Trophoblast cell (in vitro differentiated cells and primary cell): Measurements from ENCODE around the gene RBM23.

Experiments used
- DNase-seq, 2 donors: peaks; one replicate each; pipeline ENCODE4 v3.0.0-alpha.2; 2016
- H2AFZ ChIP-seq: 2 replicates; pipeline ENCODE4 v1.6.1; 2013; ENCODE audit warnings: low read length, moderate library complexity, mild to moderate bottlenecking; ENCODE audit not compliant: insufficient read depth, poor library complexity
- H2AK5ac ChIP-seq: 2 replicates; pipeline ENCODE4 v1.6.1; 2013; ENCODE audit warnings: mild to moderate bottlenecking, low read length
- H2BK120ac ChIP-seq: 2 replicates; pipeline ENCODE4 v1.6.1; 2013; ENCODE audit warnings: low read length, mild to moderate bottlenecking, moderate library complexity; ENCODE audit not compliant: insufficient read depth, poor library complexity
- H2BK12ac ChIP-seq: 2 replicates; pipeline ENCODE4 v1.6.1; 2013; ENCODE audit warnings: mild to moderate bottlenecking, low read length, moderate library complexity
- H2BK5ac ChIP-seq: 2 replicates; pipeline ENCODE4 v1.6.1; 2013; ENCODE audit warnings: low read length, low read depth, moderate library complexity, mild to moderate bottlenecking; ENCODE audit not compliant: poor library complexity
- H3K14ac ChIP-seq: 2 replicates; pipeline ENCODE4 v1.6.1; 2013; ENCODE audit warnings: mild to moderate bottlenecking, low read length
- H3K18ac ChIP-seq: 2 replicates; pipeline ENCODE4 v1.6.1; 2013; ENCODE audit warnings: mild to moderate bottlenecking, low read length
- H3K23ac ChIP-seq: 2 replicates; pipeline ENCODE4 v1.6.1; 2013; ENCODE audit warnings: low read length
- H3K27ac ChIP-seq: 2 replicates; pipeline ENCODE4 v1.5.1; 2013; ENCODE audit warnings: low read depth, mild to moderate bottlenecking, inconsistent platforms, low read length, moderate library complexity
- H3K27me3 ChIP-seq: 2 replicates; pipeline ENCODE4 v1.6.1; 2013; ENCODE audit warnings: inconsistent platforms, mild to moderate bottlenecking, low read length, moderate library complexity; ENCODE audit not compliant: insufficient read depth
- H3K36me3 ChIP-seq, 2 experiments: 1 replicate in 1 of 2; 2 replicates in 1 of 2; pipeline ENCODE4 v1.6.1; 2013; ENCODE audit warnings: low read length in 2 of 2, mild to moderate bottlenecking in 2 of 2, moderate library complexity in 1 of 2; ENCODE audit not compliant: insufficient read depth in 2 of 2, control insufficient read depth in 1 of 2
- H3K4ac ChIP-seq: 2 replicates; pipeline ENCODE4 v1.6.1; 2013; ENCODE audit warnings: low read depth, mild to moderate bottlenecking, low read length, moderate library complexity
- H3K4me1 ChIP-seq, 2 experiments: 1 replicate in 1 of 2; 2 replicates in 1 of 2; pipeline ENCODE4 v1.6.1; 2013; ENCODE audit warnings: low read length in 2 of 2, mild to moderate bottlenecking in 2 of 2, moderate library complexity in 1 of 2; ENCODE audit not compliant: insufficient read depth in 2 of 2, control insufficient read depth in 1 of 2
- H3K4me2 ChIP-seq: 2 replicates; pipeline ENCODE4 v1.6.1; 2013; ENCODE audit warnings: inconsistent platforms, mild to moderate bottlenecking, low read length, moderate library complexity
- H3K4me3 ChIP-seq: 2 replicates; pipeline ENCODE4 v1.5.1; 2013; ENCODE audit warnings: mild to moderate bottlenecking, low read depth, low read length, inconsistent platforms
- H3K79me1 ChIP-seq: one replicate; pipeline ENCODE4 v1.6.1; 2013; ENCODE audit warnings: low read length
- H3K79me2 ChIP-seq: 2 replicates; pipeline ENCODE4 v1.6.1; 2013; ENCODE audit warnings: low read length, mild to moderate bottlenecking; ENCODE audit not compliant: control insufficient read depth, insufficient read depth, poor library complexity
- H3K9ac ChIP-seq: 2 replicates; pipeline ENCODE4 v1.6.1; 2013; ENCODE audit warnings: mild to moderate bottlenecking, low read length
- H3K9me3 ChIP-seq: 2 replicates; pipeline ENCODE4 v1.6.1; 2013; ENCODE audit warnings: low read depth, mild to moderate bottlenecking, control low read depth, inconsistent platforms, low read length; ENCODE audit not compliant: insufficient read depth
- H4K12ac ChIP-seq: 2 replicates; pipeline ENCODE4 v1.6.1; 2013; ENCODE audit warnings: low read depth, mild to moderate bottlenecking, low read length, moderate library complexity
- H4K8ac ChIP-seq: 2 replicates; pipeline ENCODE4 v1.6.1; 2013; ENCODE audit warnings: low read depth, mild to moderate bottlenecking, low read length, moderate library complexity
- H4K91ac ChIP-seq: one replicate; pipeline ENCODE4 v1.6.1; 2013; ENCODE audit warnings: low read depth, mild to moderate bottlenecking, low read length, moderate library complexity
- WGBS: extraction: QIAGEN DNeasy Blood & Tissue Kit; methylation state at CpG from one replicate; pipeline ENCODE4 v1.1.7; 2013; ENCODE audit warnings: missing lambda C conversion rate; ENCODE audit not compliant: insufficient read length, insufficient coverage; ENCODE audit errors: extremely low coverage; 5-methylcytosine and 5-hydroxymethylcytosine counted together

Gene RBM23

GRCh38 chr14:22878271-22879246 is 40.4 kb downstream of the RBM23 start:
- WGBS = no CpG with 5 or more reads among the region's 8 CpGs
- H2BK120ac ChIP-seq = no peak overlapping the region
- no peak overlapping the region for H3K23ac ChIP-seq
- H2AFZ ChIP-seq = no peak overlapping the region
- no peak overlapping the region for H3K27ac ChIP-seq
- H2BK5ac ChIP-seq = no peak overlapping the region
- no peak overlapping the region for H2AK5ac ChIP-seq
- no peaks in the 10 kb centered on the region for H3K27me3 ChIP-seq
- H3K36me3 ChIP-seq = peaks cover 40 to 52% of the 10 kb centered on the region in 2 experiments
- no peak overlapping the region for H3K4ac ChIP-seq
- H3K9me3 ChIP-seq = peaks cover 4% of the 10 kb centered on the region
- no peak overlapping the region for H3K18ac ChIP-seq
- H4K12ac ChIP-seq = no peak overlapping the region
- no peak overlapping the region for H2BK12ac ChIP-seq
- no peak overlapping the region for H3K14ac ChIP-seq
- no peak overlapping the region for H3K4me3 ChIP-seq
- H3K79me2 ChIP-seq = no peaks in the 10 kb centered on the region
- H3K9ac ChIP-seq = no peak overlapping the region
- H4K91ac ChIP-seq = no peak overlapping the region
- H4K8ac ChIP-seq = no peak overlapping the region
- peak; percentile 88 to 90 for DNase-seq
- H3K4me2 ChIP-seq = no peak overlapping the region
- H3K4me1 ChIP-seq = peaks cover 7 to 13% of the 10 kb centered on the region in 2 experiments
- H3K79me1 ChIP-seq = peaks cover 5% of the 10 kb centered on the region

GRCh38 chr14:22877000-22877501 is 41.9 kb downstream of the RBM23 start:
- Histone ChIP-seq H3K36me3 (peaks cover 42 to 52% of the 10 kb centered on the region in 2 experiments), H3K4ac (no peak overlapping the region), H4K8ac (no peak overlapping the region), H4K12ac (no peak overlapping the region), H3K9me3 (peaks cover 4% of the 10 kb centered on the region), H3K79me2 (peaks cover 3% of the 10 kb centered on the region), H3K9ac (no peak overlapping the region), H2AK5ac (no peak overlapping the region), H3K4me2 (no peak overlapping the region), H3K18ac (no peak overlapping the region), H3K14ac (no peak overlapping the region), H3K23ac (no peak overlapping the region), H2AFZ (no peak overlapping the region), H4K91ac (no peak overlapping the region), H3K4me3 (no peak overlapping the region), H2BK120ac (no peak overlapping the region), H2BK12ac (no peak overlapping the region), H2BK5ac (no peak overlapping the region), H3K27me3 (no peaks in the 10 kb centered on the region), H3K79me1 (peaks cover 4% of the 10 kb centered on the region), H3K4me1 (peaks cover 4 to 5% of the 10 kb centered on the region in 2 experiments), H3K27ac (no peak overlapping the region)
- WGBS = no CpG with 5 or more reads among the region's 22 CpGs
- DNase-seq = no peak

GRCh38 chr14:22875748-22876319 is 43.1 kb downstream of the RBM23 start:
- peaks cover 11% of the 10 kb centered on the region for H3K79me1 ChIP-seq
- no peak overlapping the region for H2BK120ac ChIP-seq
- no peak overlapping the region for H3K14ac ChIP-seq
- H3K4me2 ChIP-seq = no peak overlapping the region
- H3K27me3 ChIP-seq = no peaks in the 10 kb centered on the region
- H3K27ac ChIP-seq = no peak overlapping the region
- H3K36me3 ChIP-seq = peaks cover 42 to 52% of the 10 kb centered on the region in 2 experiments
- peaks cover 4% of the 10 kb centered on the region for H3K9me3 ChIP-seq
- no peak overlapping the region for H3K4ac ChIP-seq
- H3K4me1 ChIP-seq = peaks cover 4 to 5% of the 10 kb centered on the region in 2 experiments
- H3K79me2 ChIP-seq = peaks cover 7% of the 10 kb centered on the region
- WGBS = no CpG with 5 or more reads among the region's 20 CpGs
- H4K12ac ChIP-seq = no peak overlapping the region
- no peak overlapping the region for H2AK5ac ChIP-seq
- H2AFZ ChIP-seq = no peak overlapping the region
- no peak overlapping the region for H3K4me3 ChIP-seq
- no peak overlapping the region for H3K9ac ChIP-seq
- H4K91ac ChIP-seq = no peak overlapping the region
- DNase-seq = no peak
- no peak overlapping the region for H2BK12ac ChIP-seq
- no peak overlapping the region for H2BK5ac ChIP-seq
- H3K18ac ChIP-seq = no peak overlapping the region
- H3K23ac ChIP-seq = no peak overlapping the region
- H4K8ac ChIP-seq = no peak overlapping the region

GRCh38 chr14:22875003-22875747 is 43.8 kb downstream of the RBM23 start:
- Histone ChIP-seq H3K9ac (no peak overlapping the region), H3K4me2 (no peak overlapping the region), H3K27me3 (no peaks in the 10 kb centered on the region), H3K4me1 (peaks cover 4 to 5% of the 10 kb centered on the region in 2 experiments), H4K8ac (no peak overlapping the region), H4K91ac (no peak overlapping the region), H3K36me3 (peaks cover 42 to 52% of the 10 kb centered on the region in 2 experiments), H3K79me2 (peaks cover 7% of the 10 kb centered on the region), H3K14ac (no peak overlapping the region), H3K79me1 (peaks cover 11% of the 10 kb centered on the region), H2AFZ (no peak overlapping the region), H2BK12ac (no peak overlapping the region), H2BK5ac (no peak overlapping the region), H2BK120ac (no peak overlapping the region), H3K9me3 (peaks cover 4% of the 10 kb centered on the region), H3K18ac (no peak overlapping the region), H4K12ac (no peak overlapping the region), H3K4me3 (no peak overlapping the region), H3K4ac (no peak overlapping the region), H3K27ac (no peak overlapping the region), H3K23ac (no peak overlapping the region), H2AK5ac (no peak overlapping the region)
- no CpG with 5 or more reads among the region's 15 CpGs for WGBS
- DNase-seq = no peak
